Hepatocyte (in vitro differentiated cells): Measurements from ENCODE around the gene CTBP2. TPM values are rescaled to one million over a fixed set of nuclear protein-coding genes. Genes with fewer than 3 reads are reported as not detected.
A peak's percentile ranks its signal among the peaks of the same experiment; 100 is the strongest.

Experiments
- DNase-seq: peaks from one replicate; pipeline ENCODE4 v3.0.0-alpha.2; 2016; ENCODE audit warnings: low spot score
- H2AFZ ChIP-seq: fragments of 200-600 bp; sonication (generic); 2 replicates; pipeline ENCODE4 v1.6.0; 2016; ENCODE audit warnings: antibody characterized with exemption, mild to moderate bottlenecking
- H3K27ac ChIP-seq: fragments of 200-600 bp; sonication (generic); 2 replicates; pipeline ENCODE4 v1.5.1; 2016; ENCODE audit warnings: mild to moderate bottlenecking
- H3K27me3 ChIP-seq: fragments of 200-600 bp; sonication (generic); 2 replicates; pipeline ENCODE4 v1.6.1; 2016
- H3K36me3 ChIP-seq: fragments of 200-600 bp; sonication (generic); replicated peaks from 2 replicates; pipeline ENCODE4 v1.5.1; 2016; ENCODE audit warnings: low read depth; ENCODE audit not compliant: insufficient read depth
- H3K4me1 ChIP-seq: fragments of 200-600 bp; sonication (generic); 2 replicates; pipeline ENCODE4 v1.5.1; 2016; ENCODE audit warnings: mild to moderate bottlenecking, moderate library complexity; ENCODE audit not compliant: insufficient read depth
- H3K4me2 ChIP-seq: fragments of 200-600 bp; sonication (generic); 2 replicates; pipeline ENCODE4 v1.6.0; 2016
- H3K4me3 ChIP-seq: fragments of 200-600 bp; sonication (generic); 2 replicates; pipeline ENCODE4 v1.5.1; 2016; ENCODE audit warnings: mild to moderate bottlenecking
- H3K79me2 ChIP-seq: fragments of 200-600 bp; sonication (generic); 2 replicates; pipeline ENCODE4 v1.6.0; 2017; ENCODE audit warnings: mild to moderate bottlenecking
- H3K9me2 ChIP-seq: fragments of 200-600 bp; sonication (generic); replicated peaks from 2 replicates; pipeline ENCODE4 v1.6.0; 2017; ENCODE audit warnings: mild to moderate bottlenecking; ENCODE audit not compliant: insufficient read depth
- H3K9me3 ChIP-seq: fragments of 200-600 bp; sonication (generic); 2 replicates; pipeline ENCODE4 v1.5.1; 2016; ENCODE audit warnings: low read depth, mild to moderate bottlenecking
- H4K20me1 ChIP-seq: fragments of 200-600 bp; sonication (generic); 2 replicates; pipeline ENCODE4 v1.6.0; 2016; ENCODE audit warnings: mild to moderate bottlenecking; ENCODE audit not compliant: insufficient read depth, poor library complexity, severe bottlenecking
- CTCF ChIP-seq: fragments of 200-600 bp; sonication (generic); IDR thresholded peaks from 2 replicates; pipeline ENCODE4 v1.5.1; 2016; ENCODE audit warnings: antibody characterized with exemption, mild to moderate bottlenecking; ENCODE audit not compliant: poor library complexity
- EZH2 ChIP-seq: fragments of 200-600 bp; sonication (generic); IDR thresholded peaks from 2 replicates; pipeline ENCODE4 v1.6.1; 2016; ENCODE audit warnings: antibody characterized with exemption, mild to moderate bottlenecking, borderline replicate concordance
- EZH2phosphoT487 ChIP-seq: fragments of 200-600 bp; sonication (generic); IDR thresholded peaks from one replicate; pipeline ENCODE4 v1.6.1; 2018; ENCODE audit warnings: antibody characterized with exemption, mild to moderate bottlenecking, low read depth, moderate library complexity; ENCODE audit not compliant: unreplicated experiment, severe bottlenecking
- WGBS: methylation state at CpG from one replicate; pipeline ENCODE4 v1.1.6; 2016; ENCODE audit warnings: low lambda C conversion rate; ENCODE audit errors: missing lambda C conversion rate; 5-methylcytosine and 5-hydroxymethylcytosine counted together
- polyA plus RNA-seq: library from polyadenylated mRNA; unstranded; fragments of >200 nt; fragmentation: Nextera tagmentation; extraction: Ambion mirVana; gene quantifications from 2 replicates; pipeline ENCODE4 v1.2.1, GENCODE V29; 2016
- total RNA-seq: library from RNA; depleted of rRNA; stranded (reverse); fragments of >200 nt; gene quantifications from 2 replicates; pipeline ENCODE4 v1.2.3, GENCODE V29; 2014

CTBP2 gene
- total and polyA plus RNA-seq, 2 experiments from 2014 or later, result 61.3 to 81.0 TPM

GRCh38 chr10:125158601-125159485, 1.5 kb downstream of the CTBP2 start:
- DNase-seq, result peak; percentile 65
- WGBS, result under 1% methylated on average over 59 of the region's 115 CpGs
- Histone ChIP-seq H3K27ac (peak overlapping the region; percentile 99), H3K79me2 (peaks cover 59% of the 10 kb centered on the region), H4K20me1 (peaks cover 38% of the 10 kb centered on the region), H3K9me2 (no peaks in the 10 kb centered on the region), H3K4me2 (peak overlapping the region; percentile 87), H3K4me3 (peak overlapping the region; percentile 85), H3K36me3 (no peaks in the 10 kb centered on the region), H3K27me3 (no peaks in the 10 kb centered on the region), H3K4me1 (peaks cover 56% of the 10 kb centered on the region), H2AFZ (peak overlapping the region; percentile 29), H3K9me3 (no peaks in the 10 kb centered on the region)
- TF ChIP-seq EZH2phosphoT487 (no peak), EZH2 (no peak), CTCF (no peak)

- no peak for TF ChIP-seq EZH2
- no peak for TF ChIP-seq CTCF
- TF ChIP-seq EZH2phosphoT487, result no peak
- Histone ChIP-seq H3K36me3 (no peaks in the 10 kb centered on the region), H3K9me3 (no peaks in the 10 kb centered on the region), H3K4me2 (peak overlapping the region; percentile 87), H3K9me2 (no peaks in the 10 kb centered on the region), H3K4me1 (peaks cover 62% of the 10 kb centered on the region), H3K4me3 (peak overlapping the region; percentile 47), H3K79me2 (peaks cover 65% of the 10 kb centered on the region), H2AFZ (peak overlapping the region; percentile 29), H3K27me3 (no peaks in the 10 kb centered on the region), H3K27ac (peak overlapping the region; percentile 99), H4K20me1 (peaks cover 44% of the 10 kb centered on the region)
- DNase-seq, result no peak
- 5% methylated on average over 7 of the region's 7 CpGs for whole genome bisulfite sequencing
These were observed 2.1 kb downstream of the CTBP2 start for GRCh38 chr10:125158275-125158600.

- peak overlapping the region; percentile 47 for H3K4me3 ChIP-seq
- H3K9me3 ChIP-seq, result no peaks in the 10 kb centered on the region
- H3K27me3 ChIP-seq, result no peaks in the 10 kb centered on the region
- peaks cover 68% of the 10 kb centered on the region for H3K4me1 ChIP-seq
- H3K27ac ChIP-seq, result peak overlapping the region; percentile 99
- H3K36me3 ChIP-seq, result no peaks in the 10 kb centered on the region
- WGBS, result 12% methylated on average over 3 of the region's 3 CpGs
- H4K20me1 ChIP-seq, result peaks cover 52% of the 10 kb centered on the region
- H3K79me2 ChIP-seq, result peaks cover 71% of the 10 kb centered on the region
- TF ChIP-seq CTCF, result no peak
- TF ChIP-seq EZH2phosphoT487, result no peak
- TF ChIP-seq EZH2, result no peak
- DNase-seq, result no peak
- H3K9me2 ChIP-seq, result no peaks in the 10 kb centered on the region
- H2AFZ ChIP-seq, result no peak overlapping the region
- H3K4me2 ChIP-seq, result peak overlapping the region; percentile 87
These were observed 2.9 kb downstream of the CTBP2 start for GRCh38 chr10:125157505-125157904.
